Central memory CD8-positive, alpha-beta T cell (primary cell): ENCODE data around the gene CRISPLD2.
"Not testable (repeated sequence)": the region's sequence is repeated elsewhere in the genome, so short reads cannot be mapped to it uniquely, and the experiment has no call there.

ENCODE experiments used
- ATAC-seq: fragments of 150-1000 bp; cut with Tn5 transposase; replicated peaks from 2 replicates; pipeline ENCODE4 v1.10.0; 2022; ENCODE audit warnings: mild to moderate bottlenecking, moderate FRiP score, moderate number of reproducible peaks; ENCODE audit not compliant: poor library complexity, severe bottlenecking; ENCODE audit errors: extremely low read depth
- DNase-seq, 2 donors: peaks; one replicate each; pipeline ENCODE4 v3.0.0; 2021; ENCODE audit warnings: low spot score in 2 of 2
- H3K27ac Mint-ChIP-seq: one replicate; pipeline ENCODE4 v1.8.0; 2022; ENCODE audit warnings: low read depth, mild to moderate bottlenecking, moderate library complexity, mixed read lengths
- H3K27me3 Mint-ChIP-seq: one replicate; pipeline ENCODE4 v1.8.0; 2022; ENCODE audit warnings: mixed read lengths
- H3K36me3 Mint-ChIP-seq: one replicate; pipeline ENCODE4 v1.8.0; 2022; ENCODE audit warnings: mild to moderate bottlenecking, moderate library complexity, mixed read lengths; ENCODE audit not compliant: insufficient read depth
- H3K4me1 Mint-ChIP-seq: one replicate; pipeline ENCODE4 v1.8.0; 2022; ENCODE audit warnings: mixed read lengths
- H3K4me3 Mint-ChIP-seq: one replicate; pipeline ENCODE4 v1.8.0; 2022; ENCODE audit warnings: mild to moderate bottlenecking, moderate library complexity, mixed read lengths
- H3K9me3 Mint-ChIP-seq: one replicate; pipeline ENCODE4 v1.8.0; 2022; ENCODE audit warnings: mixed read lengths

CRISPLD2 gene

DNA sequence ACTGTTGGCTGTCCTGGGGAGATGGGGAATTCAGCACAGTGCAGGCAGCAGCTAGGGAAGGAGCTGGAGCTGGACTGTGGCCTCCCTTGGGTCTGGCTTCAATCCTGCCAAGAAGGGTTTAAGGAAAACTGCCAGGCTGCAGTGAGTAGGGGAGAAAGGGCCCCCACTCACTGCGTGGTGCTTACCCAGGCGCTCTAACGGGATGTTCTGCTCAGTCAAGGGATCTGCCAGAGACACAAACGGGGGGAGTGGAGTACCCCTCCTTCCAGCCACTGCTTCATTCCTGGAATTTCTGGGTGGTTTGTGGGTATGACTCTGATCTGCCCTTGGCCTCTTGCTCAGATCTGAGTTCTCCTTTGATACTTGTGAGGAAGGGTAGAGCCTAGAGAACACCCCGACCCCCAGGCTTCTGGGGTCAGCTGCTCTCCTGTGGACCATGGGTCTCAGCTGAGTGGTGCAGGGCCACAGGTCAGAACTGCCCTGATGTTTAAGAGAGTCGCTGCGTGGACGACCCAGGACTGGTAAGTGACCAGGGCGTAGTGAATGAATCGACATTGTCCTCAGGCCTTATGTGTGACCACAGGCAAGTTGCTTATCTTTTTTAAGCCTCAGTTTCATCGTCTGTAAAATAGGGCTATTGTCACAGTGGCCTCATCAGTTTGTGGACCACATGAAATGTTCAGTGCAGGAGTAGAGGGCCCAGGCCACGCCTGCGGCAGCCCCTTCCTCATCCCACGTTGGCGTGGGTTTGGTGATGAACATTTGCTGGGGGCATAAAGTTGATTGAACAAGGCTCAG is 9.6 kb downstream of the CRISPLD2 start:
- Mint-ChIP-seq H3K27me3 (peaks cover 61% of the 10 kb centered on the region), H3K9me3 (no peaks in the 10 kb centered on the region), H3K36me3 (no peaks in the 10 kb centered on the region), H3K4me1 (no peaks in the 10 kb centered on the region), H3K27ac (no peak overlapping the region), H3K4me3 (no peak overlapping the region)
- DNase-seq (no peak), ATAC-seq (no peak)

DNA sequence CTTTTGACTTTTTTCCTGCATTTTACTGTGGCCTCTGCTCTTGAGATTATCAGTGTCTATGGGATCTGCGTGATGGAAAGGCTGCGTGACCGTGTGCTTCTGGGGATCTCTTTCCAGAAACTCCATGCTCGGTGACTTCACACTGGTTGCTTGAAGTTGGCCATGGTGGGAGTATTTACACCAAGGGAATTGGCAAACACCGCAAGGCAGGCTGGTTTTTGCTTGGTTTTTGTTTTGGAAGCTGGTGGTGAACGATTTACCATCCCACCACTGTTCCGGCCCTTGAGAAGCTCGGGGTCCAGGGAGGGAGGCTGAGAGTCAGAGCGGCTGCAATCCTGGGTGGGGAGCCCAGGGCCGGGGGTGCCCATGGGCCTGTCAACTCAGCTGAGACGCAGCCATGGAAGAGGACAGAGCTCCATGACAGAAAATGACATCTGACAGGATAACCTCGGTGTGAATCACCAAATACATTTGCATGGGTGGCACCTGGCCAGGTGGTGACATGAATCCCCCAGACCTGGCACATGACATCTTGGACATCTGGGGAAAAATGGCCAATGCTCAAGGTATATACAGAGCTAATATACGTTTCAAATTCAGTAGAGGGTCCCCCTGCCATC is 11.1 kb downstream of the CRISPLD2 start:
- Mint-ChIP-seq H3K4me3 (no peak overlapping the region), H3K27me3 (peaks cover 57% of the 10 kb centered on the region), H3K9me3 (no peaks in the 10 kb centered on the region), H3K36me3 (no peaks in the 10 kb centered on the region), H3K27ac (no peak overlapping the region), H3K4me1 (no peaks in the 10 kb centered on the region)
- DNase-seq = no peak
- ATAC-seq = no peak

DNA sequence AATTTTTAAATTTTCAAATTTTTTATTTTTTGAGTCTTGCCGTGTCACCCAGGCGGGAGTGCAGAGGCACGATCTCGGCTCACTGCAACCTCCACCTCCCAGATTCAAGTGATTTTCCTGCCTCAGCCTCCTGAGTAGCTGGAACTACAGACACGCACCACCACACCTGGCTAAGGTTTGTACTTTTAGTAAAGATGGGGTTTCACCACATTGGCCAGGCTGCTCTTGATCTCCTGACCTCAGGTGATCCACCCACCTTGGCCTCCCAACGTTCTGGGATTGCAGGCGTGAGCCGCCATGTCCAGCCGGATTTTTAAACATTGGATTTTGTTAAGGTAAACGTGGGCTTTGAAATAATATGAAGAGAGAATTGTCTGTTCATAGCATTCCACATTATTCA is 11.9 kb downstream of the CRISPLD2 start:
- H3K4me1 Mint-ChIP-seq, H3K9me3 Mint-ChIP-seq, H3K27ac Mint-ChIP-seq, ATAC-seq, H3K36me3 Mint-ChIP-seq, H3K4me3 Mint-ChIP-seq, DNase-seq: not testable (repeated sequence)
- H3K27me3 Mint-ChIP-seq = peaks cover 61% of the 10 kb centered on the region

DNA sequence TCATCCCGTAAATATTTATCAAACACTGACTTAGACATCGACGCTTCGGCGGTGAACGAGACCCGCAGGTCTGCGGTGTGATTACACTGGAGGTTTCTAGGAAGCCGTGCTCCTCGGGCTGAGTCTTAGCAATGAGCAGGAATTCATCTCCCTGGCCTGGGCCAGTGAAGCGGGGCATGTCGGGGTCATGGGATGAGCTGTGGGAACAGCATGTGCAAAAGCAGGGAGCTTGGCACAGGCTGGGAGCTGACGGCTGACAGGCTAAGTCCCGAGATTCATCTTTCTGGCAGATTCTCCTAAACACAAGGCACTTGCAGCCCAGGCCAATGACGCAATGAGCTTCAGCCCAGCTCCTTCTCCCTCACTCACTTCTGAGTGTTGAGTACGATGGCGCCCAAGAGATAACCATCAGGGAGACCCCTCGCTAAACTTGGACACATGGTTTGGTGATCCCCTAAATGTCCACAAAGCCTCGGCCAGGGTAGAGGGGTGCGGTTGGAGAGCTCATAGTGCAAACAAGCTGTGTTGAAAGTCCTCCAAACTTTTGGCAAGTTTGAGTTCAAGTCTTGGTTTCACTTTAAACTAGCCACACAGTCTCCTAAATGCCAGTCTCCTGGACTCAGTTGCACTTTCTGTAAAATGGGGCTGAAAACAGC is 12.8 kb downstream of the CRISPLD2 start:
- H3K4me1 Mint-ChIP-seq = no peaks in the 10 kb centered on the region
- no peaks in the 10 kb centered on the region for H3K36me3 Mint-ChIP-seq
- DNase-seq = no peak
- H3K4me3 Mint-ChIP-seq = no peak overlapping the region
- H3K27me3 Mint-ChIP-seq = peaks cover 56% of the 10 kb centered on the region
- no peak for ATAC-seq
- H3K27ac Mint-ChIP-seq = no peak overlapping the region
- H3K9me3 Mint-ChIP-seq = no peaks in the 10 kb centered on the region

DNA sequence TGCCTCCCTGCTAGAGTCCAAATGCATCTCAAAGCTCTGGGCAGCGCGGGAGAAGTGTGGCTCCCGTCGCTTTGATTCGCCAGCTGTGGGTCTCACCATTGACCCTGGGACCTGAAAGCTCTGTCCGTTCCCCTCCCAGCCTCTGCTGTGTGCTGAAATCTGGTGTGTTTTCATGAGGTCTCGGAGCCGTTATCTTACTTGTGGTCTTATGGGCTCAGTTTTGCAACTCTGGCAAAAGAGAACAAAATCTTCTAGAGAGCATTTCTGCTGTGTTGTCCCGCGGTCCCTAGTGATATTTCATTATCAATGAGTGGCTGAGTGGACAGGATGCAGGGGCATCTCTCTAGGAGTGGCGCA is 13.3 kb downstream of the CRISPLD2 start:
- Mint-ChIP-seq H3K36me3 (no peaks in the 10 kb centered on the region), H3K4me3 (no peak overlapping the region), H3K4me1 (no peaks in the 10 kb centered on the region), H3K9me3 (no peaks in the 10 kb centered on the region), H3K27ac (no peak overlapping the region), H3K27me3 (peaks cover 51% of the 10 kb centered on the region)
- DNase-seq (no peak), ATAC-seq (no peak)

DNA sequence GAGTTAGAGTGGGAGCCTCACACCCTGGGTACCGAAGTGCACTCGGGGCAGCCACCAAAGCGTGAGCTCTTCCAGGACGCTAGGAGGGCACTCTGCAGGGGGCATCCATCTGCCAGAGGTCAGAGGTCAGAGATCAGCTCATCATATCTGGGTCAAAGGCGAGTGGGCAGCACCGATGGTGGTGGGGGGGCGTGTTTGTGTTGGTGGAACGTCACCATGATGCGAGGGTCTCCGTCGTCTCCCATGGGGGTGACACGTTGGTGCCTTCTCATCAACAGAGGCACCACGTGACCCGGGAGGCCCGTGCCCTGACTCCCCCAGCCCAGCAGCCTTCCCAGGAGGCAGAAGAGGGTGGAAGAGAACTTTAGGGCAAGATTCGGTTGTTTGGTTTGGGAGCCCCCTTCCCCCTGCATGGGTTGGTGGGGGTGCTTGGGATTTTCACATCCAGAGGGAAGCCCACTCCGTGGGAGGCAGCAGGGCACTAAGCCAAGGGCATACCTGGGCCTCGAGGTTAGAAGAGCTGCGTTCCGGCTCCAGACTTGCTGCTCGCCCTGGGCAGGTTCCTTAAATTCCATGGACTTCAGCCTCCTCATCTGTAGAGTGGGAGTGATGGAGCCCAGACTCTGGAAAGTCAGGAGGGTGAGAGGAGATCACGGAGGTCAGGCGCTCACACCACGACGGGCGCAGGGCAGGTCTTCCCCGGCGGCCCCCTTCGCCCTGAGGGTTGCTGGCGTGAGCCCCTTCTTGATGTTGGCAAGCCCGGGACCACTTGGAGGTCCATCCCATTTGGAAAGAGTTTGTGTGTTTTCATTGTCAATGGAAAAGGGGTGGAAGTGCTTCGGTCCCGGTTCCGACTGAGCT is 14.0 kb downstream of the CRISPLD2 start:
- no peaks in the 10 kb centered on the region for H3K9me3 Mint-ChIP-seq
- no peaks in the 10 kb centered on the region for H3K4me1 Mint-ChIP-seq
- no peak overlapping the region for H3K27ac Mint-ChIP-seq
- ATAC-seq (no peak), DNase-seq (no peak)
- no peaks in the 10 kb centered on the region for H3K36me3 Mint-ChIP-seq
- H3K27me3 Mint-ChIP-seq = peaks cover 45% of the 10 kb centered on the region
- H3K4me3 Mint-ChIP-seq = no peak overlapping the region

DNA sequence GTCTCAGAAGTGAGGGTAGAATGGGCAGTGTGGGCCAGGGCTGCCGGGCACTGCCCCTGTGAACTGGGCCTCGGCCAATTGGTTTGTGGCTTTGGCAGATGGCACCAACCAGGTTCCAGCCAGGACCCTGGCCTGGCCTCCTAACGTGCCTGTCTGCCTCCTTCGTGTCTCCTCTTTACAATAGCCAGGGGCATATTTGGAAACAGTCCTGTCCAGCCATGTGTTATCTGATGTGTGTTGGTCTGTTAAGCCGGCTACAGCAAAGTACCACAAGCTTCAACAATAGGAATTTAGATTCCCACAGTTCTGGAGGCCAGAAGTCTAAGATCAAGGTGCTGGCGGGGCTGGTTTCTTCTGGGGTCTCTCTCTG is 14.6 kb downstream of the CRISPLD2 start:
- Mint-ChIP-seq H3K9me3 (no peaks in the 10 kb centered on the region), H3K36me3 (no peaks in the 10 kb centered on the region), H3K4me1 (no peaks in the 10 kb centered on the region), H3K27ac (no peak overlapping the region), H3K4me3 (no peak overlapping the region), H3K27me3 (peaks cover 45% of the 10 kb centered on the region)
- DNase-seq (no peak), ATAC-seq (no peak)

DNA sequence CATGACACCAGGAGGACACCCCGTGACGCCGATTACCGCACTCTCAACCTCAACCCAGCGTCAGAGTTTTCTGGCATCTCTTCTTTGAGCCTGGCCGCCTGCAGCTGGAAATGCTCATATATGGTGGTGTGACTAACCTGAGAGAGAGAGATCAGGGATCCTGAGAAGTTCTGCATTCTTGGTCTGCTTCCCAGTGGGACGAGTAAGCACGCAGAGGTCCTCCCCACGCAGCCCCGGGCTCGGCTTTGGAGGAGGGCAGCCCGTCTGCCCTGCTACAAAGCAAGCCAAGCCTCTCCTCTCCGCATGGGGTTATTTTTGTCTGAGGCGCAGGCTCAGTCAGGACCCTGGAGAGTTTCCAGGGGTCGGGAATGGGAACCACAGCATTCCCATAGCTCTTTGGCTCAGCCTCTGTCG is 16.5 kb downstream of the CRISPLD2 start:
- ATAC-seq = no peak
- DNase-seq = no peak
- no peaks in the 10 kb centered on the region for H3K9me3 Mint-ChIP-seq

DNA sequence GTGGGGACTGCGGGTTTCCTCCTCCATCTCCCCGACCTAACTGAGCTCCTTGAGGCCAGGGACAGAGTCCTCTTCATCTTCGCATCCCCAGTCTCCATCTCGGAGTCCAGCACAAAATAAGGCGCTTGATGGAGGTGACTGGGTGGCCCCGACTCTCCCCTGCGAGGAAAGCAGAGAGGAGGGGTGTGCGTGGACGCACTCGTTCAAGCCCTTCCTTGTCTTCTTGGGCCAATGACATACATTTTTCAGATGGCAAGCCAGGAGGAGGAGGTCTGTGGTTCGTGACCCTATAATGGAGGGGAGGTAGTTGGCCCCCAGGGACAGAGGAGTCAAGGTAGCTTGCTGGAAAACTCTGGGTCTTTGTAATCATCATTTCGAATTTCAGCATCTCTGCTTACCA is 17.2 kb downstream of the CRISPLD2 start:
- DNase-seq (no peak), ATAC-seq (no peak)
- Mint-ChIP-seq H3K27ac (no peak overlapping the region), H3K9me3 (no peaks in the 10 kb centered on the region), H3K36me3 (no peaks in the 10 kb centered on the region), H3K4me3 (no peak overlapping the region), H3K4me1 (no peaks in the 10 kb centered on the region), H3K27me3 (peaks cover 65% of the 10 kb centered on the region)

More for the DNA sequence above, 16.5 kb downstream of the CRISPLD2 start:
- Mint-ChIP-seq H3K27me3 (peaks cover 59% of the 10 kb centered on the region), H3K4me3 (no peak overlapping the region), H3K36me3 (no peaks in the 10 kb centered on the region), H3K27ac (no peak overlapping the region), H3K4me1 (no peaks in the 10 kb centered on the region)

DNA sequence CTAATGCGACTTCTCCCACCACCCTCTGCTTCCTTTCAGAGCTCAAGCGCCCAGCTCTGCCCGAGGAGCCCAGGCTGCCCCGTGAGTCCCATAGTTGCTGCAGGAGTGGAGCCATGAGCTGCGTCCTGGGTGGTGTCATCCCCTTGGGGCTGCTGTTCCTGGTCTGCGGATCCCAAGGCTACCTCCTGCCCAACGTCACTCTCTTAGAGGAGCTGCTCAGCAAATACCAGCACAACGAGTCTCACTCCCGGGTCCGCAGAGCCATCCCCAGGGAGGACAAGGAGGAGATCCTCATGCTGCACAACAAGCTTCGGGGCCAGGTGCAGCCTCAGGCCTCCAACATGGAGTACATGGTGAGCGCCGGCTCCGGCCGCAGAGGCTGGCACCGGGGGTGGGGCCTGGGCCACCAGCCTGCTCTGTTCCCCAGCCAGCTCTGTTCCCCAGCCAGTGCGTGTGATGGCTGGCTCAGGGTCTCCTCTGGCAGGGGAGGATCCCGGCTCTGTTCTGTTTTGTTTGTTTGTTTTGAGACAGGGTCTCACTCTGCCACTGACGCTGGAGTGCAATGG is 18.7 kb downstream of the CRISPLD2 start:
- Mint-ChIP-seq H3K9me3 (no peaks in the 10 kb centered on the region), H3K27me3 (peaks cover 66% of the 10 kb centered on the region), H3K27ac (no peak overlapping the region), H3K4me3 (no peak overlapping the region), H3K4me1 (no peaks in the 10 kb centered on the region), H3K36me3 (no peaks in the 10 kb centered on the region)
- ATAC-seq = no peak
- no peak for DNase-seq

DNA sequence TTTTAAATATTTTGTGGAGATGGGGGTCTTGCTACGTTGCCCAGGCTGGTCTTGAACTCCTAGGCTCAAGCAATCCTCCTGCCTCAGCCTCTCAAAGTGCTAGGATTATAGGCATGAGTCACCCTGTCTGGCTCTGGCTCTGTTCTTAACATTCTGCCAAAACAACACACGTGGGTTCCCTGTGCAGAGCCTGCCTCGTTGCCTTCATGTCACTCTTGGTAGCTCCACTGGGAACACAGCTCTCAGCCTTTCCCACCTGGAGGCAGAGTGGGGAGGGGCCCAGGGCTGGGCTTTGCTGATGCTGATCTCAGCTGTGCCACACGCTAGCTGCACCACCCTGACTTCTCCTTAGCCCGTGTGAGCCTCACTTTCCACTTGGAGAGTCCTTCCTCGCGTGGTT is 19.3 kb downstream of the CRISPLD2 start:
- ATAC-seq (no peak), DNase-seq (no peak)
- H3K36me3 Mint-ChIP-seq = no peaks in the 10 kb centered on the region
- H3K4me3 Mint-ChIP-seq = no peak overlapping the region
- H3K4me1 Mint-ChIP-seq = no peaks in the 10 kb centered on the region
- H3K9me3 Mint-ChIP-seq = no peaks in the 10 kb centered on the region
- H3K27me3 Mint-ChIP-seq = peaks cover 66% of the 10 kb centered on the region
- H3K27ac Mint-ChIP-seq = no peak overlapping the region

DNA sequence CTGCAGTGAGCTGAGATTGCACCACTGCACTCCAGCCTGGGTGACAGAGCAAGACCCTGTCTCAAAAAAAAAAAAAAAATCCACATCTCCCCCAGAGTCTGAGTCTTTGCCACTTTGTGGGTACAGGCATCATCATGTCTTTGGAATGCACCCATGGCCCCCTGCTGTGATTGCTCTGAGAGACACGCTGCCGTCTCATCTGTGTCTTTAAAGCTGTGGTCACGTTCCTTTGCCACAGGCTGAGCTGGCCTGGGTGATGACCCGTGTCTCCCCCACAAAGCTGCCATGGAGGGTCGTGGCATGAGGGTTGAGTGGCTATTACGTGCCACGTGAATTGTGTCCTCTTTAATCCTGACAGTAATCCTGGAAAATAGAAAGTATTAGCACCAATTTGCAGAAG is 20.2 kb downstream of the CRISPLD2 start:
- DNase-seq (no peak), ATAC-seq (no peak)
- no peaks in the 10 kb centered on the region for H3K9me3 Mint-ChIP-seq
- H3K4me3 Mint-ChIP-seq = no peak overlapping the region
- H3K27me3 Mint-ChIP-seq = peaks cover 73% of the 10 kb centered on the region
- no peaks in the 10 kb centered on the region for H3K4me1 Mint-ChIP-seq
- H3K36me3 Mint-ChIP-seq = no peaks in the 10 kb centered on the region
- H3K27ac Mint-ChIP-seq = no peak overlapping the region
